Measurements from ENCODE around the gene TP63. TPM values are rescaled to one million over a fixed set of nuclear protein-coding genes. Genes with fewer than 3 reads are reported as not detected.

TP63 gene
- total and polyA plus RNA-seq, 8 donors: 0.45 to 2.7 (median 0.84) TPM

- H3K27ac ChIP-seq: no peak overlapping the region
- ATAC-seq (no peak), DNase-seq (no peak)
- no peak for TF ChIP-seq CTCF (IDR thresholded peaks at IDR 0.05)
- H3K4me1 ChIP-seq: no peaks in the 10 kb centered on the region
- no peaks in the 10 kb centered on the region for H3K9me3 ChIP-seq
- no peak overlapping the region for H3K4me3 ChIP-seq
- no peaks in the 10 kb centered on the region for H3K27me3 ChIP-seq
- intact Hi-C loops (cut with DNase I): no loop called here
- H3K36me3 ChIP-seq: no peaks in the 10 kb centered on the region
Observed at GRCh38 chr3:189787632-189788031, 156.4 kb downstream of the TP63 start.

GRCh38 chr3:189789432-189789831, 158.2 kb downstream of the TP63 start:
- no peaks in the 10 kb centered on the region for H3K9me3 ChIP-seq
- no peak for ATAC-seq
- H3K4me1 ChIP-seq: no peaks in the 10 kb centered on the region
- H3K4me3 ChIP-seq: no peak overlapping the region
- H3K27me3 ChIP-seq: no peaks in the 10 kb centered on the region
- H3K36me3 ChIP-seq: no peaks in the 10 kb centered on the region
- no peak for TF ChIP-seq CTCF (IDR thresholded peaks at IDR 0.05)
- intact Hi-C loops (cut with DNase I): no loop called here
- no peak for DNase-seq
- no peak overlapping the region for H3K27ac ChIP-seq

GRCh38 chr3:189790658-189791057, 159.5 kb downstream of the TP63 start:
- ATAC-seq: peak; percentile 72
- H3K4me3 ChIP-seq: no peak overlapping the region

GRCh38 chr3:189792046-189792929, 161.1 kb downstream of the TP63 start:
- Histone ChIP-seq H3K36me3 (no peaks in the 10 kb centered on the region), H3K27me3 (no peaks in the 10 kb centered on the region), H3K4me1 (no peaks in the 10 kb centered on the region), H3K4me3 (no peak overlapping the region), H3K27ac (no peak overlapping the region), H3K9me3 (no peaks in the 10 kb centered on the region)
- TF ChIP-seq CTCF (IDR thresholded peaks at IDR 0.05): no peak
- intact Hi-C loops (cut with DNase I): no loop called here
- ATAC-seq: no peak
- no peak for DNase-seq

More at GRCh38 chr3:189790658-189791057, 159.5 kb downstream of the TP63 start:
- Histone ChIP-seq H3K36me3 (no peaks in the 10 kb centered on the region), H3K27me3 (no peaks in the 10 kb centered on the region), H3K4me1 (no peaks in the 10 kb centered on the region), H3K9me3 (no peaks in the 10 kb centered on the region), H3K27ac (no peak overlapping the region)
- intact Hi-C loops (cut with DNase I): no loop called here
- DNase-seq: no peak
- no peak for TF ChIP-seq CTCF (IDR thresholded peaks at IDR 0.05)

GRCh38 chr3:189794518-189794917, 163.3 kb downstream of the TP63 start:
- H3K4me1 ChIP-seq: no peaks in the 10 kb centered on the region
- DNase-seq (no peak), ATAC-seq (no peak)
- no peaks in the 10 kb centered on the region for H3K9me3 ChIP-seq
- no peak overlapping the region for H3K27ac ChIP-seq
- TF ChIP-seq CTCF (IDR thresholded peaks at IDR 0.05): no peak
- intact Hi-C loops (cut with DNase I): no loop called here
- H3K36me3 ChIP-seq: no peaks in the 10 kb centered on the region
- no peak overlapping the region for H3K4me3 ChIP-seq
- H3K27me3 ChIP-seq: no peaks in the 10 kb centered on the region

All from left lung (tissue), 10 donors.